ENCODE measurements around the gene KCNQ1. TPM values are rescaled to one million over a fixed set of nuclear protein-coding genes. Genes with fewer than 3 reads are reported as not detected.

Gene KCNQ1
- total and polyA plus RNA-seq, 8 donors, result 7.1 to 37.7 (median 9.9) TPM

DNA sequence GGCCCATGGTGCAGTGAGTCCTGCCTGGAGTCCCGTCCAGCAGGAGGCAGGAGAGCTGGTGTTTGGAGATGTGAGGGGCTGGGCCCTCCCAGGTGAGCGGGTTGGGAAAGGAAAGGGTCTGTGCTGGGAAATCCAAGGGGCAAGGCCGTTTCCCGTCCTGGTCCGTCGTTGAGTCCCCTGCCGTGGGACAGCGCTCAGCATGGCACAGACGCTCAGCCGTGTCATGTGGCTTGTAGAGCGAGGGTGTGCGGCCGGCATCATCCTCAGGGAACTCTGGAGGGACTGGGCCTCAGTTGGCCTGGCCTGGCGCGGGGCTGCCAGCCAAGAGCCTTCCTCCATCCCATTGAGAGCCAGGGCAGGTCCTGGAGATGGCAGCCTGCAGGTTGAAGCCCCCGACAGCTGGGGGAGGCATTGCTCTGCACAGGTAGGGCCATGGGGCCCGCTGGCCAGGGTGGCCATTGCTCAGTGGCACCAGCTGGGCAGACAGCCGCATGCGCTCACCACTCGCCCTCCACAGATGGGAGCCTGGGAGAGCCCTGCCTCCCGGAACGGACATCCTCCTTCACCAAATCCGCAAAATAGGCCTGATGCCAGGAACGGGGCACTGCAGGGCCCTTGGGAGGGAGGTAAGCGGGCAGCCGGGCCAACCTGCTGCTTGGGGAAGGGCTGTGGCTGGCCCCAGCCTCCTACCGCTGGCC lies 28.7 kb downstream of the KCNQ1 start:
- peaks cover 0 to under 1% of the 10 kb centered on the region in 2 donors for H3K9me3 ChIP-seq
- no peaks in the 10 kb centered on the region for H3K27me3 ChIP-seq
- no peak for ATAC-seq
- DNase-seq, result no peak
- no peak overlapping the region for H3K4me3 ChIP-seq
- TF ChIP-seq, protein P1, sequence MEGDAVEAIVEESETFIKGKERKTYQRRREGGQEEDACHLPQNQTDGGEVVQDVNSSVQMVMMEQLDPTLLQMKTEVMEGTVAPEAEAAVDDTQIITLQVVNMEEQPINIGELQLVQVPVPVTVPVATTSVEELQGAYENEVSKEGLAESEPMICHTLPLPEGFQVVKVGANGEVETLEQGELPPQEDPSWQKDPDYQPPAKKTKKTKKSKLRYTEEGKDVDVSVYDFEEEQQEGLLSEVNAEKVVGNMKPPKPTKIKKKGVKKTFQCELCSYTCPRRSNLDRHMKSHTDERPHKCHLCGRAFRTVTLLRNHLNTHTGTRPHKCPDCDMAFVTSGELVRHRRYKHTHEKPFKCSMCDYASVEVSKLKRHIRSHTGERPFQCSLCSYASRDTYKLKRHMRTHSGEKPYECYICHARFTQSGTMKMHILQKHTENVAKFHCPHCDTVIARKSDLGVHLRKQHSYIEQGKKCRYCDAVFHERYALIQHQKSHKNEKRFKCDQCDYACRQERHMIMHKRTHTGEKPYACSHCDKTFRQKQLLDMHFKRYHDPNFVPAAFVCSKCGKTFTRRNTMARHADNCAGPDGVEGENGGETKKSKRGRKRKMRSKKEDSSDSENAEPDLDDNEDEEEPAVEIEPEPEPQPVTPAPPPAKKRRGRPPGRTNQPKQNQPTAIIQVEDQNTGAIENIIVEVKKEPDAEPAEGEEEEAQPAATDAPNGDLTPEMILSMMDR (IDR thresholded peaks at IDR 0.05), result no peak
- no peaks in the 10 kb centered on the region for H3K4me1 ChIP-seq
- intact Hi-C loops (cut with DNase I), result no loop called here
- H3K36me3 ChIP-seq, result no peaks in the 10 kb centered on the region
- no peak overlapping the region for H3K27ac ChIP-seq

DNA sequence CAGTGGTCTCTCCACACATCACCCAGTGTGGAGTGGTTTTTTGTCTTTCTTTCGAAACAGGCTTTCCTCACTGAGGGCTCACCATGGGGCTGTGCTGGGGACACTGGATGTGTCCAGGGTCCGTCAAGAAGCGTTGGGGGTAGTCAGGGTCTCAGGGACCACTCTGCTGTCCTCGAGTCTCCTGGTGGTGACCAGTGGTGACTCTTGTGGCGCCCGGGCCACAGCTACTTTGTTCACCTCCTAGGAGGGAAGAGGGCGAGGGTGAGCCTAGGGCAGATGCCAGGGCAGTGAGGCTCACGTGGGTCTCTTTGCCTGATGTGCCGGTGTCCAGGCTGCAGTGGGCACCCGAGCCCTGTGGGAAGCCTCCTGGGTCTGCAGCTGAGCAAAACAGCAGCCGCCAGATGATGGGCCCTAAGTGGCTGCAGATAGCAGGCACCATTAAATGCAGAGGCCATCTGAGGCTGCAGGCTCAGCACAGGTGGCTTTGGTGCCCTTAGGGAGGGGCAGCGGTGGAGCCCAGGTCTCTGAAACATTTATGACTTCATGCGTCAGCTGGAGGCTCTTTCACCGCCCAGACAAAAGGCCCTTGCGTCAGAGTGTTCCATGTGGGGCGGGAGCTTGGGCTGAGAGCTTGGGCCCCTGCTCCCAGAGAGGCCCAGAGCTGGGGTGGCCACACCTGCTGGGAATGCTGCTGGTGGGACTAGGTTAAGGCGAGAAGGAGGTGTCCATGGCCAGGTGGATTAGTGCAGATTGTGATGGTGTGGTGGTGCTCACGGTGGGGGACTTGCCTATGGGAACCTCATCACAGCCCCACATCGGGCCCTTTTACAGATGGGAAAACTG lies 29.5 kb downstream of the KCNQ1 start:
- ATAC-seq (peak; percentile 89), DNase-seq (peak in 1 of 4 donors; percentile 72)
- peaks cover 0 to 9% of the 10 kb centered on the region in 2 donors for H3K9me3 ChIP-seq
- intact Hi-C loops (cut with DNase I), result no loop called here
- H3K27ac ChIP-seq, result no peak overlapping the region
- no peaks in the 10 kb centered on the region for H3K4me1 ChIP-seq
- no peaks in the 10 kb centered on the region for H3K36me3 ChIP-seq
- TF ChIP-seq, protein P1 (IDR thresholded peaks at IDR 0.05), result no peak
- H3K4me3 ChIP-seq, result no peak overlapping the region
- no peaks in the 10 kb centered on the region for H3K27me3 ChIP-seq

DNA sequence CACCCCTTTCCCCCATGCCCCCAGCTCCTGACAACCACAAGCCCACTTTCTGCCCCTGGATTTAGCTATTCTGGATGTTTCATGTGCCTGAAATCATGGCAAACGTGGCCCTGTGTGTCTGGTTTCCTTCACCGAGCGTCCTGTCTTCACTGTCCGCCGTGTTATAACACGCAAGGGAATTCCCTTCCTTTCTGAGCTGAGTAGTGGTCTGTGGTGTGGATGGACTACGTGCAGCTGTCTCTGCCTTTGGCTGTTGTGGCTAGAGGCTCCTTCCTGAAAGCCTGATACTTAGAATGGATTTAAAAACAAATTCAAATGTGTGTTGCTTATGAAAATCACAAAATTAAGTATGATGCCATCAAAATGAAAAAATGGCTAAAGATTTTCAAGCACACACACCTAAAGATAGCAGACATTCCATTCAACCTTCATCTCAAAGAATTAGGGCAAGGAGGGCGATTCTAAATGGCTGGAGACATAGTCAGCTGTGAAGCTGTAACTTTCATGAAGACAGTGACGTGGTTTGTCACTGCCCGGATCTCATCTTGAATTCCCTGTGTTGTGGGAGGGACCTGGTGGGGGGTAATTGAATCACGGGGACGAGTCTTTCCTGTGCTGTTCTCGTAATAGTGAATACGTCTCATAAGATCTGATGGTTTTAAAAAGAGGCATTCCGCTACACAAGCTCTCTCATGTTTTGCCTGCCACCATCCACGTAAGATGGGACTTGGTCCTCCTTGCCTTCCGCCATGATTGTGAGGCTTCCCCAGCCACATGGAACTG lies 30.5 kb downstream of the KCNQ1 start:
- TF ChIP-seq, protein P1 (IDR thresholded peaks at IDR 0.05), result no peak
- no peak overlapping the region for H3K4me3 ChIP-seq
- ATAC-seq, result no peak
- intact Hi-C loops (cut with DNase I), result no loop called here
- no peak overlapping the region for H3K27ac ChIP-seq
- H3K4me1 ChIP-seq, result no peaks in the 10 kb centered on the region
- peak in 1 of 4 donors; percentile 57 for DNase-seq
- no peaks in the 10 kb centered on the region for H3K27me3 ChIP-seq
- peaks cover 0 to 15% of the 10 kb centered on the region in 2 donors for H3K9me3 ChIP-seq
- no peaks in the 10 kb centered on the region for H3K36me3 ChIP-seq

DNA sequence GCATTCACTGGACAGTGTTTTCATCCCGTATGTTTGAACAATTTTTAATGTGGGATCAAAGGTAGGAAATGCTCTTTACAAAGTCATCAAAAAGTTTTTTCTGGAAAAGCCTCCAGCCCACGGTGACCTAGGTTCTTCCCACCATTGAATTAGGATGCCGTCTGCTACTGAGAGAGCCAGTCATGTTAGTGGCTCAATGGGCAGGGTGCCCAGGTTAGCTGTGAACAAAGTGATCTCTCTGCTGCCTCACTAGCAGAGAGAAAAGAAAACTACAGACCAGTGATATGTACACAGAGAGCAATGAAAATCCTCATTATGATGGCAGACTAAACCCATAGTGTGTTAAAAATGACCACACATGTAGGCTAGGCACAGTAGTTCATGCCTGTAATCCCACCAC lies 32.4 kb downstream of the KCNQ1 start:
- no peak overlapping the region for H3K27ac ChIP-seq
- no peak overlapping the region for H3K4me3 ChIP-seq
- H3K27me3 ChIP-seq, result no peaks in the 10 kb centered on the region
- ATAC-seq (no peak), DNase-seq (no peak)
- peaks cover 0 to 10% of the 10 kb centered on the region in 2 donors for H3K4me1 ChIP-seq
- TF ChIP-seq, protein P1 (IDR thresholded peaks at IDR 0.05), result no peak
- intact Hi-C loops (cut with DNase I), result no loop called here
- H3K36me3 ChIP-seq, result no peaks in the 10 kb centered on the region
- peaks cover 0 to 15% of the 10 kb centered on the region in 2 donors for H3K9me3 ChIP-seq
